ENCODE data around the gene G6PC1.
"Not testable (repeated sequence)": the region's sequence is repeated elsewhere in the genome, so short reads cannot be mapped to it uniquely, and the experiment has no call there.

G6PC1 gene

DNA sequence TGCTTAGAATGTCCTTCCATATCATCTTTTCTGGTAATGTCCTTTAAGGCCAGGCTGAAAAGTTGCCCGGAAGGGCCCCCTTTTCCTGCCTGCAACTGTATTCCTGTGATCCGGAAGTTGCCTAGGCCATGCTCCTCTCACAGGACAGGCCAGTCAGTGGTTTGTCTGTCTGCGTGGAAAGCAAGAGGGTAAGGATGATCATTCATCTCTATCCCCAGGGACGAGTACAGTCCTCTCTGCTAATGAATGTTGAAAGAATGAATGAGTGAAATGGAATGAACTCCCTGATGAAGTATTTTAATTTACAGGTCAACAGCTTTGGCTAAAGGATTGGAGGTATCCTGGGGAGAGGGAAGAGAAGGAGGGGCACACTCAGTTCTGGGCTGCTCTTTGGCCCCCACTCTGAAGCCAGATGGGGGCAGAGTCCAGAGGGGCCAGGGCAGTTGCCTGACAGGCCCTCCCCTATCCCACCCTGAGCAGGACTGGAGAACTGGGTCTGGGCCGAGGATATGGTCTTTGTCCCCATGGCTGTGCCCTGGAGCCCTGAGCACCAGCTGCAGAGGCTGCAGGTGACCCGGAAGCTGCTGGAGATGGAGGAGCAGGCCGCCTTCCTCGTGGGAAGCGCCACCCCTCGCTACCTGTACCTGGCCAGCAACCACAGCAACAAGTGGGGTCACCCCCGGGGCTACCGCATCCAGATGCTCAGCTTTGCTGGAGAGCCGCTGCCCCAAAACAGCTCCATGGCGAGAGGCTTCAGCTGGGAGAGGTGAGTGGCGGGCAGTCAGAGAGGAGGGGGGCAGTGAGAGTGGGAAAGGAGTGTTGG lies 46.4 kb upstream of the G6PC1 start:
- no peak overlapping the region for H3K4me3 ChIP-seq (ENCODE audit: control insufficient read depth in 1 of 7, extremely low read depth in 1 of 7, insufficient read depth in 4 of 7, low read depth in 2 of 7, low read length in 6 of 7)
- no peak for DNase-seq
- POLR2A ChIA-PET, result no interaction called here
- H3K27me3 ChIP-seq (replicated peaks in 2 of 5; ENCODE audit: control insufficient read depth in 4 of 5, insufficient read depth in 5 of 5, low read length in 4 of 5), result no peaks in the 10 kb centered on the region
- WGBS (ENCODE audit: insufficient coverage), result 96% methylated on average over 12 of the region's 15 CpGs
- H3K4me1 ChIP-seq (ENCODE audit: control extremely low read depth in 1 of 4, control insufficient read depth in 4 of 4, insufficient read depth in 4 of 4, low read length in 3 of 4), result no peaks in the 10 kb centered on the region
- no peaks in the 10 kb centered on the region for H3K9me3 ChIP-seq (ENCODE audit: control extremely low read depth in 1 of 5, control insufficient read depth in 4 of 5, insufficient read depth in 2 of 5, low read depth in 1 of 5, low read length in 4 of 5)
- CTCF ChIA-PET, result interaction anchor here (1.6 kb wide), 1 partner anchor 10 kb away, joined by 6 read pairs; the partner anchor contains the start of gene AOC2
- no peaks in the 10 kb centered on the region for H3K36me3 ChIP-seq (ENCODE audit: control insufficient read depth in 4 of 4, insufficient read depth in 4 of 4, low read length in 3 of 4)
- no peak overlapping the region for H3K27ac ChIP-seq (ENCODE audit: insufficient read depth in 1 of 2, low read depth in 1 of 2, low read length in 2 of 2, poor library complexity in 1 of 2, severe bottlenecking in 2 of 2)

DNA sequence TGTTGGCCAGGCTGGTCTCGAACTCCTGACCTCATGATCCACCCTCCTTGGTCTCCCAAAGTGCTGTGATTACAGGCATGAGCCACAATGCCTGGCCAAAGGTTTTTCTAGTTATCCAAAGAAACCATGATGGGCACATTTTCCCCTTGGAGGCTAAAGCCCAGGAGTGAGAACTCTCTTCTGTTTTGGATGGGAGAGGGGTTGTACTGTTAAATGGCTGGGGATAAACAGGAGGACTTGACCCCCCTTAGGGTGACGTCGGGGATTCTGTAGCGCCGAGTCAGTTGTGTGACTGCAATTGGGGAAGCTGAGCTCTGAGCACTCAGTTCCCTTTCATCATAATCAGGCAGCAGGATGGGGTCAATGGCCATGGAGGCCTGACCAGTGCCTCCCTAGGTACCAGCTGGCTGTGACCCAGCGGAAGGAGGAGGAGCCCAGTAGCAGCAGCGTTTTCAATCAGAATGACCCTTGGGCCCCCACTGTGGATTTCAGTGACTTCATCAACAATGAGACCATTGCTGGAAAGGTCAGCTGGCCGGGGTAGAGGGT lies 45.5 kb upstream of the G6PC1 start:
- Histone ChIP-seq H3K27me3 (replicated peaks in 2 of 5; ENCODE audit: control insufficient read depth in 4 of 5, insufficient read depth in 5 of 5, low read length in 4 of 5) (no peaks in the 10 kb centered on the region), H3K27ac (ENCODE audit: insufficient read depth in 1 of 2, low read depth in 1 of 2, low read length in 2 of 2, poor library complexity in 1 of 2, severe bottlenecking in 2 of 2) (no peak overlapping the region), H3K4me3 (ENCODE audit: control insufficient read depth in 1 of 7, extremely low read depth in 1 of 7, insufficient read depth in 4 of 7, low read depth in 2 of 7, low read length in 6 of 7) (no peak overlapping the region), H3K4me1 (ENCODE audit: control extremely low read depth in 1 of 4, control insufficient read depth in 4 of 4, insufficient read depth in 4 of 4, low read length in 3 of 4) (no peaks in the 10 kb centered on the region), H3K36me3 (ENCODE audit: control insufficient read depth in 4 of 4, insufficient read depth in 4 of 4, low read length in 3 of 4) (no peaks in the 10 kb centered on the region), H3K9me3 (ENCODE audit: control extremely low read depth in 1 of 5, control insufficient read depth in 4 of 5, insufficient read depth in 2 of 5, low read depth in 1 of 5, low read length in 4 of 5) (no peaks in the 10 kb centered on the region)
- WGBS (ENCODE audit: insufficient coverage), result 86% methylated on average over 8 of the region's 8 CpGs
- DNase-seq, result no peak
- ChIA-PET POLR2A (no interaction called here), CTCF (interaction anchor here (1.6 kb wide), 1 partner anchor 11 kb away, joined by 6 read pairs; the partner anchor contains the start of gene AOC2)

DNA sequence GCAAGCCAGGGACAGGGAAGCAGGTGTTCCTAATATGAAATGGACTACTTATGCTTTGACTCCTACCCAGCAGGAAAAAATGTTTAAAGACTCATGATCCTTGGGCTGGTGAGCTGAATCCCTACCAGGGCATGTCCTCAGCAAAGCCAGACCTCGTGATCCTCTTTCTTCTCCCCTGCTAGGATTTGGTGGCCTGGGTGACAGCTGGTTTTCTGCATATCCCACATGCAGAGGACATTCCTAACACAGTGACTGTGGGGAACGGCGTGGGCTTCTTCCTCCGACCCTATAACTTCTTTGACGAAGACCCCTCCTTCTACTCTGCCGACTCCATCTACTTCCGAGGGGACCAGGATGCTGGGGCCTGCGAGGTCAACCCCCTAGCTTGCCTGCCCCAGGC lies 44.5 kb upstream of the G6PC1 start:
- CTCF ChIA-PET; H3K27ac ChIP-seq (ENCODE audit: insufficient read depth in 1 of 2, low read depth in 1 of 2, low read length in 2 of 2, poor library complexity in 1 of 2, severe bottlenecking in 2 of 2); H3K4me3 ChIP-seq (ENCODE audit: control insufficient read depth in 1 of 7, extremely low read depth in 1 of 7, insufficient read depth in 4 of 7, low read depth in 2 of 7, low read length in 6 of 7); H3K27me3 ChIP-seq (replicated peaks in 2 of 5; ENCODE audit: control insufficient read depth in 4 of 5, insufficient read depth in 5 of 5, low read length in 4 of 5); H3K36me3 ChIP-seq (ENCODE audit: control insufficient read depth in 4 of 4, insufficient read depth in 4 of 4, low read length in 3 of 4); POLR2A ChIA-PET; DNase-seq; H3K9me3 ChIP-seq (ENCODE audit: control extremely low read depth in 1 of 5, control insufficient read depth in 4 of 5, insufficient read depth in 2 of 5, low read depth in 1 of 5, low read length in 4 of 5); H3K4me1 ChIP-seq (ENCODE audit: control extremely low read depth in 1 of 4, control insufficient read depth in 4 of 4, insufficient read depth in 4 of 4, low read length in 3 of 4): not testable (repeated sequence)
- WGBS (ENCODE audit: insufficient coverage), result 100% methylated on average over 1 of the region's 8 CpGs

DNA sequence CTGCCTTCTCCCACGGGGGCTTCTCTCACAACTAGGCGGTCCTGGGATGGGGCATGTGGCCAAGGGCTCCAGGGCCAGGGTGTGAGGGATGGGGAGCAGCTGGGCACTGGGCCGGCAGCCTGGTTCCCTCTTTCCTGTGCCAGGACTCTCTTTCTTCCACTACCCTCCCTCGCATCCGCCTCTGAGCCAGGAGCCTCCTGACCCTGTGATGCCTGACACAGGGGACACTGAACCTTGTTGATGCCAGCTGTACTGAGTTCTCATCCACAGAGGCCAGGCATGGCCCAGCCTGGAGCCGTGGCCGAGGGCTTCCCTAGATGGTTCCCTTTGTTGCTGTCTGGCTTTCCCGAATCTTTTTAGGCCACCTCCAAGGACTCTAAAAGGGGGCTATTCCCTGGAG lies 44.1 kb upstream of the G6PC1 start:
- CTCF ChIA-PET; H3K36me3 ChIP-seq (ENCODE audit: control insufficient read depth in 4 of 4, insufficient read depth in 4 of 4, low read length in 3 of 4); H3K4me3 ChIP-seq (ENCODE audit: control insufficient read depth in 1 of 7, extremely low read depth in 1 of 7, insufficient read depth in 4 of 7, low read depth in 2 of 7, low read length in 6 of 7); H3K27me3 ChIP-seq (replicated peaks in 2 of 5; ENCODE audit: control insufficient read depth in 4 of 5, insufficient read depth in 5 of 5, low read length in 4 of 5); POLR2A ChIA-PET; DNase-seq; H3K27ac ChIP-seq (ENCODE audit: insufficient read depth in 1 of 2, low read depth in 1 of 2, low read length in 2 of 2, poor library complexity in 1 of 2, severe bottlenecking in 2 of 2); H3K9me3 ChIP-seq (ENCODE audit: control extremely low read depth in 1 of 5, control insufficient read depth in 4 of 5, insufficient read depth in 2 of 5, low read depth in 1 of 5, low read length in 4 of 5); H3K4me1 ChIP-seq (ENCODE audit: control extremely low read depth in 1 of 4, control insufficient read depth in 4 of 4, insufficient read depth in 4 of 4, low read length in 3 of 4): not testable (repeated sequence)
- WGBS (ENCODE audit: insufficient coverage), result 98% methylated on average over 6 of the region's 8 CpGs

DNA sequence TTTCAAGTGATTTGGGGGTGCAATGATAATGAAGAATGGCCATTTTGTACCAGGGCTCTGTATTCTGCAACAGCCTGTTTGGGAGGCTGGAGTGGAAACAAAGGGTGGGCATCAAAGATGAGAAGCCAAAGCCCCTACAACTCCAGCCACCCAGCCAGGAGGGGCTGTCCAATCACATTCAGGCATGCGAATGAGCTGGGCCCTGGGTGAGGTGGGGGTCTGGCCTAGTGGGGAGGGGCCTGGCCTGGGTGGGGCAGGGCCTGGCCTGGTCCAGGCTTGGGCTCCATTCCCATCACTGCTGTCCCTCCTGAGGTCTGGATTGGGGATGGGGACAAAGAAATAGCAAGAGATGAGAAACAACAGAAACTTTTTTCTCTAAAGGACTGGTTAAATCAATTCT lies 43.2 kb upstream of the G6PC1 start:
- ChIA-PET POLR2A (interaction anchor here (0.6 kb wide), 1 partner anchor 152 kb away, joined by 3 read pairs; no protein-coding TSS in a partner anchor), CTCF (no interaction called here)
- no peak overlapping the region for H3K4me3 ChIP-seq (ENCODE audit: control insufficient read depth in 1 of 7, extremely low read depth in 1 of 7, insufficient read depth in 4 of 7, low read depth in 2 of 7, low read length in 6 of 7)
- H3K4me1 ChIP-seq (ENCODE audit: control extremely low read depth in 1 of 4, control insufficient read depth in 4 of 4, insufficient read depth in 4 of 4, low read length in 3 of 4), result no peaks in the 10 kb centered on the region
- H3K9me3 ChIP-seq (ENCODE audit: control extremely low read depth in 1 of 5, control insufficient read depth in 4 of 5, insufficient read depth in 2 of 5, low read depth in 1 of 5, low read length in 4 of 5), result no peaks in the 10 kb centered on the region
- no peaks in the 10 kb centered on the region for H3K36me3 ChIP-seq (ENCODE audit: control insufficient read depth in 4 of 4, insufficient read depth in 4 of 4, low read length in 3 of 4)
- no peak overlapping the region for H3K27ac ChIP-seq (ENCODE audit: insufficient read depth in 1 of 2, low read depth in 1 of 2, low read length in 2 of 2, poor library complexity in 1 of 2, severe bottlenecking in 2 of 2)
- WGBS (ENCODE audit: insufficient coverage), result no CpG with 5 or more reads among the region's 1 CpG
- H3K27me3 ChIP-seq (replicated peaks in 2 of 5; ENCODE audit: control insufficient read depth in 4 of 5, insufficient read depth in 5 of 5, low read length in 4 of 5), result no peaks in the 10 kb centered on the region
- DNase-seq, result no peak

DNA sequence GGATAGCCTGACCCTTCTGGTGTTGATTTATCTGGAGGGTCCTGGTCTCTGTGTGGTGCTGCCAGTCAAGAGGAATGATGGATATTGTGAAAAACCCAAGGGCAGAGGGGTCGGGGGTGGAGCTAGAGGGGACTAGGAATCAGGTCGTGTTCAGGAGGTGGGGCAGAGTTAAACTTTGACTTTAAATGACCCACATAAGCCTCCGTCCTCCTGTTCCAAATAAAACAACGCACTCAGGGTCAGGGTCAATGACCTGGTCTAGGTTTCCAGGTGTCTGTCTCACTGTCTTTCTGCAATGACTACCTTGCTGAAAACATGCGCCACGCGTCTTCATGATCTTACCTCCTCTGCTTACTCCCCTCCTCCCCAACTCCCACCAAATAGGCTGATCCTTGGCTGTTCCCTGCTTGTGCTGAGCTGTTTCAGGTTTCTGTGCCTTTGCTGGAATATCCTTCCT lies 34.9 kb upstream of the G6PC1 start:
- Histone ChIP-seq H3K4me3 (ENCODE audit: control insufficient read depth in 1 of 7, extremely low read depth in 1 of 7, insufficient read depth in 4 of 7, low read depth in 2 of 7, low read length in 6 of 7) (no peak overlapping the region), H3K36me3 (ENCODE audit: control insufficient read depth in 4 of 4, insufficient read depth in 4 of 4, low read length in 3 of 4) (no peaks in the 10 kb centered on the region), H3K27ac (ENCODE audit: insufficient read depth in 1 of 2, low read depth in 1 of 2, low read length in 2 of 2, poor library complexity in 1 of 2, severe bottlenecking in 2 of 2) (no peak overlapping the region), H3K27me3 (replicated peaks in 2 of 5; ENCODE audit: control insufficient read depth in 4 of 5, insufficient read depth in 5 of 5, low read length in 4 of 5) (no peaks in the 10 kb centered on the region), H3K4me1 (ENCODE audit: control extremely low read depth in 1 of 4, control insufficient read depth in 4 of 4, insufficient read depth in 4 of 4, low read length in 3 of 4) (no peaks in the 10 kb centered on the region), H3K9me3 (ENCODE audit: control extremely low read depth in 1 of 5, control insufficient read depth in 4 of 5, insufficient read depth in 2 of 5, low read depth in 1 of 5, low read length in 4 of 5) (peaks cover 0 to 4% (median 2%) of the 10 kb centered on the region in 5 experiments)
- DNase-seq, result no peak
- ChIA-PET POLR2A (interaction anchor here (0.6 kb wide), 1 partner anchor 9 kb away, joined by 3 read pairs; no protein-coding TSS in a partner anchor), CTCF (interaction anchor here (1.0 kb wide), 1 partner anchor 20 kb away, joined by 3 read pairs; no protein-coding TSS in a partner anchor)
- 89% methylated on average over 7 of the region's 7 CpGs for WGBS (ENCODE audit: insufficient coverage)

DNA sequence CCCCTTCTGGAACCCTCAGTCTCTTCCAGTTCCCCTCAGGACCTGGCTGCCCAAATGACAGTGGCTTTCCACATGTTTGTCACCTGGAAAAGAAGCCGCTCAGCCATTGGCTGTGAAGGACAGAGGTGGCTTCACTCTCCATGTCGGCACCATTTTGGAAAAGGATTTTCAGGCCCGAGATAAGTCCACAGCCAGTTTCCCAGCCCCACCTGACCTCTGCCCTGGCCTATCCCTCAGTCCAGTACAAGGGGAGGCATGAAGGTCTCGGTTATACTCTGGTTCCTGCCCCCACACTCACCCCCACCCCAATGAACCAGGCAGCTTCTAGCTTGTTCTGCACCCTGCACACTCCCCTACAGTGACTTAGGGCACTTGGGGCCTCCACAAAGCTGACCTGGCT lies 34.4 kb upstream of the G6PC1 start:
- POLR2A ChIA-PET, result no interaction called here
- WGBS (ENCODE audit: insufficient coverage), result 100% methylated on average over 4 of the region's 4 CpGs
- Histone ChIP-seq H3K36me3 (ENCODE audit: control insufficient read depth in 4 of 4, insufficient read depth in 4 of 4, low read length in 3 of 4) (no peaks in the 10 kb centered on the region), H3K27ac (ENCODE audit: insufficient read depth in 1 of 2, low read depth in 1 of 2, low read length in 2 of 2, poor library complexity in 1 of 2, severe bottlenecking in 2 of 2) (no peak overlapping the region), H3K4me1 (ENCODE audit: control extremely low read depth in 1 of 4, control insufficient read depth in 4 of 4, insufficient read depth in 4 of 4, low read length in 3 of 4) (no peaks in the 10 kb centered on the region), H3K4me3 (ENCODE audit: control insufficient read depth in 1 of 7, extremely low read depth in 1 of 7, insufficient read depth in 4 of 7, low read depth in 2 of 7, low read length in 6 of 7) (no peak overlapping the region), H3K9me3 (ENCODE audit: control extremely low read depth in 1 of 5, control insufficient read depth in 4 of 5, insufficient read depth in 2 of 5, low read depth in 1 of 5, low read length in 4 of 5) (peaks cover 0 to 4% (median 2%) of the 10 kb centered on the region in 5 experiments), H3K27me3 (replicated peaks in 2 of 5; ENCODE audit: control insufficient read depth in 4 of 5, insufficient read depth in 5 of 5, low read length in 4 of 5) (no peaks in the 10 kb centered on the region)
- CTCF ChIA-PET, result no interaction called here
- DNase-seq, result no peak
